Testis (tissue), 3 donors: ENCODE data around the gene ARHGEF25. TPM values are rescaled to one million over a fixed set of nuclear protein-coding genes. Genes with fewer than 3 reads are reported as not detected.
"Not testable (repeated sequence)": the region's sequence is repeated elsewhere in the genome, so short reads cannot be mapped to it uniquely, and the experiment has no call there.

Experiments
- DNase-seq: peaks from one replicate; pipeline ENCODE4 v3.0.0-alpha.2; 2019
- H3K27ac ChIP-seq, 2 donors: fragments of 200-600 bp; sonication (generic); one replicate each; pipeline ENCODE4 v1.5.1; 2019
- H3K27me3 ChIP-seq: fragments of 200-600 bp; sonication (generic); one replicate; pipeline ENCODE4 v1.5.1; 2019
- H3K36me3 ChIP-seq: fragments of 200-600 bp; sonication (generic); one replicate; pipeline ENCODE4 v1.5.1; 2017; ENCODE audit warnings: low read depth; ENCODE audit errors: missing control alignments
- H3K4me1 ChIP-seq: fragments of 200-600 bp; sonication (generic); one replicate; pipeline ENCODE4 v1.5.1; 2019
- H3K4me3 ChIP-seq, 2 donors: fragments of 200-600 bp; sonication (generic); one replicate each; pipeline ENCODE4 v1.5.1; 2017 to 2019
- H3K9me3 ChIP-seq: fragments of 200-600 bp; sonication (generic); one replicate; pipeline ENCODE4 v1.5.1; 2017
- POLR2A ChIP-seq: fragments of 450-650 bp; IDR thresholded peaks from one replicate; pipeline ENCODE4 v1.6.1; 2017; ENCODE audit warnings: antibody characterized with exemption, mild to moderate bottlenecking, moderate library complexity
- WGBS, 2 donors: methylation state at CpG; one replicate each; pipeline ENCODE4 v1.1.5; 2018; 5-methylcytosine and 5-hydroxymethylcytosine counted together
- intact Hi-C: fragments of 100-400 bp; cut with DNase I; formaldehyde crosslinking; loops from one replicate; pipeline ENCODE4 v1.15.1; 2023; ENCODE audit warnings: low total_unique reads
- polyA plus RNA-seq: library from polyadenylated mRNA; stranded (reverse); fragments of 350-450 nt; fragmentation: Illumina TruSeq; extraction: RNeasy Lipid Tissue Mini Kit (QIAGEN cat#74804); gene quantifications from one replicate; pipeline ENCODE4 v1.2.3, GENCODE V29; 2014; ENCODE audit warnings: low read depth, low replicate concordance; ENCODE audit not compliant: insufficient read depth
- total RNA-seq, 2 donors: library from RNA; depleted of rRNA; stranded (reverse); fragments of >200 nt; gene quantifications; one replicate each; pipeline ENCODE4 v1.2.3, GENCODE V29; 2016
- TF ChIP-seq, protein P1 (sequence below), 3 experiments: fragments of 450-650 bp in 2 of 3; fragments of 200-600 bp in 1 of 3; sonication (generic) in 1 of 3; IDR thresholded peaks; one replicate each; pipeline ENCODE4 v1.5.1; 2016 to 2019; ENCODE audit warnings: antibody characterized with exemption in 3 of 3, mild to moderate bottlenecking in 2 of 3, moderate library complexity in 1 of 3

The ARHGEF25 gene
- total and polyA plus RNA-seq, 3 donors from 2014 or later, result 18.0 to 26.5 (median 18.7) TPM

DNA sequence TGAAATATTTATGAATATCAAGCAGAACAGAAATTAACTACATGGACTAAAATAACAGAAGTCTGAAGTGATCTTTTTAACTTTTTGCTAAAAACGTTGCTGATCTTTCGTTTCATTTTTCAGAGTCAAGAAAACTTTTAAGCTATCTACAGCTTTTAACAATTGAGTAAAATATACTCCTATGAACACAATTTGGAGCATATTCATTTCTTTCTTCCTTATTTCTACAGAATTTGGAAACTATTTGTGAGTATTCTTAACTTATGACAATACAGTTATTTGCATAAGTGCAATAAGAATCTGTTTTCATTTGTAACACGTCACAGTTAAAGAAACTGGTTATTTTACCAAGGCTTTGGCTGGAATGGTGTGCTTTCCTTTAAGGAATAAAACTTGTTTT, 42.8 kb downstream of the ARHGEF25 start:
- Histone ChIP-seq H3K4me3 (no peak overlapping the region), H3K36me3 (no peaks in the 10 kb centered on the region), H3K4me1 (no peaks in the 10 kb centered on the region), H3K27me3 (no peaks in the 10 kb centered on the region), H3K9me3 (no peaks in the 10 kb centered on the region), H3K27ac (no peak overlapping the region)
- WGBS, 2 donors, result 62 to 77% methylated on average over 3 of the region's 3 CpGs
- TF ChIP-seq, protein P1, sequence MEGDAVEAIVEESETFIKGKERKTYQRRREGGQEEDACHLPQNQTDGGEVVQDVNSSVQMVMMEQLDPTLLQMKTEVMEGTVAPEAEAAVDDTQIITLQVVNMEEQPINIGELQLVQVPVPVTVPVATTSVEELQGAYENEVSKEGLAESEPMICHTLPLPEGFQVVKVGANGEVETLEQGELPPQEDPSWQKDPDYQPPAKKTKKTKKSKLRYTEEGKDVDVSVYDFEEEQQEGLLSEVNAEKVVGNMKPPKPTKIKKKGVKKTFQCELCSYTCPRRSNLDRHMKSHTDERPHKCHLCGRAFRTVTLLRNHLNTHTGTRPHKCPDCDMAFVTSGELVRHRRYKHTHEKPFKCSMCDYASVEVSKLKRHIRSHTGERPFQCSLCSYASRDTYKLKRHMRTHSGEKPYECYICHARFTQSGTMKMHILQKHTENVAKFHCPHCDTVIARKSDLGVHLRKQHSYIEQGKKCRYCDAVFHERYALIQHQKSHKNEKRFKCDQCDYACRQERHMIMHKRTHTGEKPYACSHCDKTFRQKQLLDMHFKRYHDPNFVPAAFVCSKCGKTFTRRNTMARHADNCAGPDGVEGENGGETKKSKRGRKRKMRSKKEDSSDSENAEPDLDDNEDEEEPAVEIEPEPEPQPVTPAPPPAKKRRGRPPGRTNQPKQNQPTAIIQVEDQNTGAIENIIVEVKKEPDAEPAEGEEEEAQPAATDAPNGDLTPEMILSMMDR (IDR thresholded peaks at IDR 0.05), result no peak
- TF ChIP-seq POLR2A, result no peak
- no peak for DNase-seq
- intact Hi-C loops, result no loop called here

DNA sequence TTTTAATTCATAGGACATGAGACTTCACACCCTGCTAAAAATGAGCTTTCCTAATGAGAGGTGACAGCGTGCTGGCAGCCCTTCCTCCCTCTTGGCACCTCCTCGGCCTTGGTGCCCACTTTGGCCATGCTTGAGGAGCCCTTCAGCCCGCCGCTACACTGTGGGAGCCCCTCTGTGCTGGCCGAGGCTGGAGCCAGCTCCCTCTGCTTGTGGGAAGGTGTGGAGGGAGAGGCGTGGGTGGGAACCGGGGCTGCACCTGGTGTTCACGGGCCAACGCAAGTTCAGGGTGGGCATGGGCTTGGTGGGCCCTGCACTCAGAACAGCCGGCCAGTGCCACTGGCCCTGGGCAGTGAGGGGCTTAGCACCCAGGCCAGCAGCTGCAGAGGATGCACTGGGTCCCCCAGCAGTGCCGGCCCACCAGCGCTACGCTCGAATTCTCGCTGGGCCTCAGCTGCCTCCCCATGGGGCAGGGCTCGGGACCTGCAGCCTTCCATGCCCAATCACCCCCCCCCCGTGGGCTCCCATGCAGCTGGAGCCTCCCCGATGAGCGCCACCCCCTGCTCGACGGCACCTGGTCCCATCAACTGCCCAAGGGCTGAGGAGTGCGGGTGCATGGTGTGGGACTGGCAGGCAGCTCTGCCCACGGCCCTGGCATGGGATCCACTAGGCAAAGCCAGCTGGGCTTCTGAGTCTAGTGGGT, 44.5 kb downstream of the ARHGEF25 start:
- Histone ChIP-seq H3K9me3 (no peaks in the 10 kb centered on the region), H3K4me1 (no peaks in the 10 kb centered on the region), H3K4me3 (no peak overlapping the region), H3K36me3 (no peaks in the 10 kb centered on the region), H3K27ac (no peak overlapping the region), H3K27me3 (no peaks in the 10 kb centered on the region)
- no peak for TF ChIP-seq POLR2A
- TF ChIP-seq, protein P1 (IDR thresholded peaks at IDR 0.05), result no peak
- 70 to 72% methylated on average over 9 to 23 of the region's 23 CpGs for WGBS, 2 donors
- intact Hi-C loops, result no loop called here
- DNase-seq, result no peak

DNA sequence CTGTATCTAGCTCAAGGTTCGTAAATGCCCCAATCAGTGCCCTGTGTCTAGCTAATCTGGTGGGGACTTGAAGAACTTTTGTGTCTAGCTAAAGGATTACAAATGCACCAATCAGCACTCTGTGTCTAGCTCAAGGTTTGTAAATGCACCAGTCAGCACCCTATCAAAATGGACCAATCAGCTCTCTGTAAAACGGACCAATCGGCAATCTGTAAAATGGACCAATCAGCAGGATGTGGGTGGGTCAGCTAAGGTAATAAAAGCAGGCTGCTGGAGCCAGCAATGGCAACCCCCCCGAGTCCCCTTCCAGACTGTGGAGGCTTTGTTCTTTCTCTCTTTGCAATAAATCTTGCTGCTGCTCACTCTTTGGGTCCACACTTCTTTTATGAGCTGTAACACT, 45.2 kb downstream of the ARHGEF25 start:
- H3K9me3 ChIP-seq, H3K4me3 ChIP-seq, H3K36me3 ChIP-seq, H3K4me1 ChIP-seq, DNase-seq, intact Hi-C loops, H3K27me3 ChIP-seq, H3K27ac ChIP-seq: not testable (repeated sequence)
- WGBS, 2 donors, result 70 to 80% methylated on average over 4 of the region's 4 CpGs

DNA sequence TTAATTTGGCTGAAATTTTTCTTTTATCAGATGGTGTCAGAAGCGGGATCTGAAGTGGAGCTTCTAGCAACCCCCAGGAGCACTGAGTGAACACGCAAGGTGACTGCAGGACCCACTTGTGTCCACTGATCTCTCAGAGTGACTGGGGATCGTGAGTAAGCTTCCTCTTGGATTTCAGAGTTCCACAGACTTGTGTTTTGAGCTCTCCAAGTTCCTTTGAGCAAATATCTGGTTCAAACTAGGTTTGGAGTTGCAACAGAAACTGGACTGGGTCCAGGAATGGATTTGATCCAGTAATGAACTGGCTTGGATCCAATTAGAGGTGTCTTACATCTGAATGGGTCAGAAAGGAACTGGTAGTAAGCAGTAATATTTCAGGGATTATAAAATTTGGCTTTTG, 46.5 kb downstream of the ARHGEF25 start:
- H3K27ac ChIP-seq, result no peak overlapping the region
- no peaks in the 10 kb centered on the region for H3K4me1 ChIP-seq
- no peak for TF ChIP-seq POLR2A
- TF ChIP-seq, protein P1 (IDR thresholded peaks at IDR 0.05), result no peak
- H3K9me3 ChIP-seq, result no peaks in the 10 kb centered on the region
- no peaks in the 10 kb centered on the region for H3K36me3 ChIP-seq
- H3K4me3 ChIP-seq, result no peak overlapping the region
- intact Hi-C loops, result no loop called here
- H3K27me3 ChIP-seq, result no peaks in the 10 kb centered on the region
- WGBS, 2 donors, result 52 to 60% methylated on average over 3 of the region's 3 CpGs
- no peak for DNase-seq

DNA sequence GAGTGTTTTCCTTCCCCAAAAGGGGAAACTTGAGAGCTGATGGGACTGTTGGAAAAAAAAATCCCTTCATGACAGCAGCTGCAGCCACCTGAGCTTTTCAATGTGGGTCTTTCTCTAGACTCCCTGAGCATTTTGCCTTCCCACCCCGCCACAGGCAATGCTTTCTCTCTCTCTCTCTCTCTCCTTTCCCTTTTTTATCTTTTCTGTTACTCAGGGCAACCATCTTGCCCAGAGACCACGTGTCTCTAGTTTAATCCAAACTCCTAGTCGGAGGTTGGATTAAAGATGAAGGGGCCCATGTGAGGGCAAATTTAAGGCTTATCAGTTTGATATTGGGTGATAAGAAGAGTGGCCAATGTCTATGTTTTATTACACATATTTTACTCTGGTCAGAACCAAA, 47.7 kb downstream of the ARHGEF25 start:
- no peaks in the 10 kb centered on the region for H3K36me3 ChIP-seq
- H3K4me3 ChIP-seq, result no peak overlapping the region
- no peak for DNase-seq
- H3K4me1 ChIP-seq, result no peaks in the 10 kb centered on the region
- H3K9me3 ChIP-seq, result no peaks in the 10 kb centered on the region
- intact Hi-C loops, result no loop called here
- TF ChIP-seq POLR2A, result no peak
- TF ChIP-seq, protein P1 (IDR thresholded peaks at IDR 0.05), result no peak
- no peaks in the 10 kb centered on the region for H3K27me3 ChIP-seq
- WGBS, 2 donors, result 68 to 69% methylated on average over 3 of the region's 3 CpGs
- no peak overlapping the region for H3K27ac ChIP-seq
